HepG2 (cell line): Measurements from ENCODE around the gene CCDC97. TPM values are rescaled to one million over a fixed set of nuclear protein-coding genes. Genes with fewer than 3 reads are reported as not detected.

Source experiments
- ASH2L ChIP-seq: fragments of 300-600, 200-600 bp; sonication (generic); IDR thresholded peaks from 2 replicates; pipeline ENCODE4 v1.7.0; 2017; ENCODE audit warnings: low read depth, mild to moderate bottlenecking, moderate library complexity, mixed read lengths, low read length; ENCODE audit not compliant: insufficient read length
- BCLAF1 ChIP-seq: fragments of 450-650 bp; IDR thresholded peaks from 2 replicates; pipeline ENCODE4 v1.6.1; 2017; ENCODE audit warnings: mild to moderate bottlenecking
- FOSL2 ChIP-seq: sonication (generic); formaldehyde crosslinking; IDR thresholded peaks from 2 replicates; pipeline ENCODE4 v1.4.0; 2020; ENCODE audit warnings: missing genetic modification reagents
- GATA4 ChIP-seq: sonication (generic); IDR thresholded peaks from 2 replicates; pipeline ENCODE4 v1.6.1; 2016; ENCODE audit warnings: antibody characterized with exemption, low read depth, borderline replicate concordance
- GMEB2 ChIP-seq: IDR thresholded peaks from 2 replicates; pipeline ENCODE4 v1.6.1; 2016; ENCODE audit warnings: missing biosample characterization, missing genetic modification reagents, low read depth
- NPAS2 ChIP-seq: sonication (generic); formaldehyde crosslinking; IDR thresholded peaks from 2 replicates; pipeline ENCODE4 v1.8.0; 2022; ENCODE audit warnings: mild to moderate bottlenecking, missing genetic modification reagents, borderline replicate concordance
- NR2F6 ChIP-seq, 2 experiments: IDR thresholded peaks; 2 replicates each; pipeline ENCODE4 v1.6.1; 2016; ENCODE audit warnings: antibody characterized with exemption in 1 of 2, mild to moderate bottlenecking in 1 of 2
- ZBTB7A ChIP-seq: sonication (generic); formaldehyde crosslinking; IDR thresholded peaks from 2 replicates; pipeline ENCODE4 v1.8.0; 2022; ENCODE audit warnings: mild to moderate bottlenecking, missing genetic modification reagents
- ZNF280D ChIP-seq: sonication (generic); formaldehyde crosslinking; IDR thresholded peaks from 2 replicates; pipeline ENCODE4 v1.5.1; 2020; ENCODE audit warnings: mild to moderate bottlenecking, missing genetic modification reagents
- ZNF446 ChIP-seq: sonication (generic); formaldehyde crosslinking; IDR thresholded peaks from 2 replicates; pipeline ENCODE4 v1.5.0; 2020; ENCODE audit warnings: mild to moderate bottlenecking, missing genetic modification reagents
- ZNF670 ChIP-seq: sonication (generic); formaldehyde crosslinking; IDR thresholded peaks from 2 replicates; pipeline ENCODE4 v1.8.0; 2022; ENCODE audit warnings: mild to moderate bottlenecking, missing genetic modification reagents, borderline replicate concordance
- ZNF761 ChIP-seq: sonication (generic); formaldehyde crosslinking; conservative IDR thresholded peaks from 2 replicates; pipeline ENCODE4 v1.4.0; 2020; ENCODE audit warnings: mild to moderate bottlenecking, missing genetic modification reagents
- ZZZ3 ChIP-seq: sonication (generic); formaldehyde crosslinking; IDR thresholded peaks from 2 replicates; pipeline ENCODE4 v1.4.0; 2020; ENCODE audit warnings: missing genetic modification reagents, mild to moderate bottlenecking, borderline replicate concordance
- polyA plus RNA-seq, 8 experiments: library from polyadenylated mRNA; depleted of rRNA in 3 of 8; stranded (reverse) in 7 of 8; unstranded in 1 of 8; fragments of >200 nt; fragmentation: Illumina TruSeq in 4 of 8; extraction: Trizol in 4 of 8; gene quantifications; 2 replicates each; pipeline versions ENCODE4 v1.2.1 to v1.2.3, GENCODE V29; 2011 to 2016; ENCODE audit warnings: low read depth in 4 of 8, missing spikeins in 1 of 8, mixed read lengths in 1 of 8; ENCODE audit not compliant: insufficient read depth in 1 of 8
- total RNA-seq, 5 experiments: library from RNA; depleted of rRNA; stranded (reverse); fragments of >200 nt; fragmentation: Illumina TruSeq; extraction: Trizol; gene quantifications; 2 replicates each; pipeline ENCODE4 v1.2.3, GENCODE V29; 2016; ENCODE audit warnings: low read depth in 1 of 5
- TF ChIP-seq, protein P1 (sequence below): sonication (generic); formaldehyde crosslinking; IDR thresholded peaks from 2 replicates; pipeline ENCODE4 v1.8.0; 2022; ENCODE audit warnings: missing genetic modification reagents, mild to moderate bottlenecking, inconsistent platforms, borderline replicate concordance
- TF ChIP-seq, protein P2 (sequence below): sonication (generic); formaldehyde crosslinking; IDR thresholded peaks from 2 replicates; pipeline ENCODE4 v1.5.0; 2020; ENCODE audit warnings: mild to moderate bottlenecking, missing genetic modification reagents

The CCDC97 gene
- total and polyA plus RNA-seq, 2 of the 13 experiments (the other 11 are each of a cell fraction or from before 2014, with no cell fraction given) = 6.2 to 7.3 TPM

DNA sequence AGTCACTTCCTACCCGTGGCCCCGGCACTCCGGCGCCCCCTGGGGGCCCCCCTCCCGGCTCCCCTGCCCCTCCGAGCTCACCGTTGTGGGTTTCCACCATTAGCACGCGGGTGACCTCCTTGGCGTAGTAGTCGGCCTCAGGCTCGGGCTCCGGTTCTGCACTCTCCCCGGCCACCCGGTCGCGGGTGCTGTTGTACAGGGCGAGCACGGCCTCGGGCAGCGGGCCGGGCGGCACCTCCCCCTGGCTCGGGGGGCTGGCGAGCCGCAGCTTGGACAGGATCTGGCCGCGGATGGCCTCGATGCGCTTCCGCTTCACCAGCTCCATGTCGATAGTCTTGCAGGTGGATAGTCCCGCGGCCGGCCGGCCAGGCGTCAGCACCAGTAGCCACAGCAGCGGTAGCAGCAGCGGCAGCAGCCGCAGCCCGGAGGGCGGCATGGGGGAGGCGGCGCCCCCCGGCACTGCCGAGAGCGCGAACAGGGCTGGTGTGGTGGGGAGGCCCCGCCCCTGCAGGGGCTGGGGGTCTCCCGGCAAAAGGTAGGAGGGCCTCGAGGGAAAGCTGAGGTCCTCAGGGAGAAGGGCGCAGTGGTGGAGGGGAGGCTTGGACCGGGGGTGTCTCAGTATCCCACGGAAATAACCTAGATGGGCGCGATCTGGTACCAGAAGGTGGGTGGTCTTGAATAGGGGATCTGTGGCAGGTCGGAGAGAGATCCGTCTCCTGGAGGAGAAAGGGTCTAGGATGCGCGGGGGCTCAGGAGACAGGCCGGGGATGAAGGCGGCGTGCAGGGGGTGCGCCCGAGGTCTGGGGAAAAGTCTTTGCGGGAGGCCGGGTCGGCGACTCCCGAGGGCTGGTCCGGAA lies 42.9 kb downstream of the CCDC97 start (continued):
- no peak for TF ChIP-seq NR2F6 (IDR thresholded peaks at IDR 0.05)
- no peak; the same call in 1 of the 2 replicates for TF ChIP-seq NR2F6 (CRISPR knock-in tag; IDR thresholded peaks at IDR 0.05)
- no peak for TF ChIP-seq BCLAF1
- no peak; the same call in 1 of the 2 replicates for TF ChIP-seq ZNF280D (CRISPR knock-in tag)
- 0 out of 2 replicates have a peak, but pooled peaks have one; percentile 12 for TF ChIP-seq ZNF670
- TF ChIP-seq, protein P1, sequence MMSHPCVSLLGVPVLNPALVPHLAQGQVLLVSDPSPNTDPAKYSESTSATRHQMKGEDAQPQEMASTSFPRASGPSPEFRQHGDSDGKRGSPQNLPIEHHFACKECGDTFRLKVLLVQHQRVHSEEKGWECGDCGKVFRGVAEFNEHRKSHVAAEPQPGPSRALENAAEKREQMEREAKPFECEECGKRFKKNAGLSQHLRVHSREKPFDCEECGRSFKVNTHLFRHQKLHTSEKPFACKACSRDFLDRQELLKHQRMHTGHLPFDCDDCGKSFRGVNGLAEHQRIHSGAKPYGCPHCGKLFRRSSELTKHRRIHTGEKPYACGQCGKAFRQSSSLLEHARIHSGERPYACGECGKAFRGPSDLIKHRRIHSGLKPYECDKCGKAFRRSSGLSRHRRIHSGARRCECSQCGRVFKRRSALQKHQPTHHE = no peak
- no peak for TF ChIP-seq ZNF761
- TF ChIP-seq FOSL2 (CRISPR knock-in tag) = 0 out of 2 replicates have a peak, but pooled peaks have one; percentile 6
- peak; percentile 55 for TF ChIP-seq ASH2L
- TF ChIP-seq ZNF446 (CRISPR knock-in tag) = peak; percentile 28; the same call in 1 of the 2 replicates
- TF ChIP-seq NPAS2 = no peak
- TF ChIP-seq GATA4 = no peak
- TF ChIP-seq ZBTB7A (CRISPR knock-in tag) = no peak; the same call in 1 of the 2 replicates
- TF ChIP-seq, protein P2, sequence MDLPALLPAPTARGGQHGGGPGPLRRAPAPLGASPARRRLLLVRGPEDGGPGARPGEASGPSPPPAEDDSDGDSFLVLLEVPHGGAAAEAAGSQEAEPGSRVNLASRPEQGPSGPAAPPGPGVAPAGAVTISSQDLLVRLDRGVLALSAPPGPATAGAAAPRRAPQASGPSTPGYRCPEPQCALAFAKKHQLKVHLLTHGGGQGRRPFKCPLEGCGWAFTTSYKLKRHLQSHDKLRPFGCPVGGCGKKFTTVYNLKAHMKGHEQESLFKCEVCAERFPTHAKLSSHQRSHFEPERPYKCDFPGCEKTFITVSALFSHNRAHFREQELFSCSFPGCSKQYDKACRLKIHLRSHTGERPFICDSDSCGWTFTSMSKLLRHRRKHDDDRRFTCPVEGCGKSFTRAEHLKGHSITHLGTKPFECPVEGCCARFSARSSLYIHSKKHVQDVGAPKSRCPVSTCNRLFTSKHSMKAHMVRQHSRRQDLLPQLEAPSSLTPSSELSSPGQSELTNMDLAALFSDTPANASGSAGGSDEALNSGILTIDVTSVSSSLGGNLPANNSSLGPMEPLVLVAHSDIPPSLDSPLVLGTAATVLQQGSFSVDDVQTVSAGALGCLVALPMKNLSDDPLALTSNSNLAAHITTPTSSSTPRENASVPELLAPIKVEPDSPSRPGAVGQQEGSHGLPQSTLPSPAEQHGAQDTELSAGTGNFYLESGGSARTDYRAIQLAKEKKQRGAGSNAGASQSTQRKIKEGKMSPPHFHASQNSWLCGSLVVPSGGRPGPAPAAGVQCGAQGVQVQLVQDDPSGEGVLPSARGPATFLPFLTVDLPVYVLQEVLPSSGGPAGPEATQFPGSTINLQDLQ = peak; percentile 19; the same call in 1 of the 2 replicates
- no peak for TF ChIP-seq ZZZ3 (CRISPR knock-in tag)
- TF ChIP-seq GMEB2 (CRISPR knock-in tag) = no peak
